GM21367 (cell line): ENCODE data around the gene SCFD2.
"Not testable (repeated sequence)": the region's sequence is repeated elsewhere in the genome, so short reads cannot be mapped to it uniquely, and the experiment has no call there.

Source experiments
- ATAC-seq: cut with Tn5 transposase; IDR thresholded peaks from one replicate; pipeline ENCODE4 v1.9.1; 2021; ENCODE audit not compliant: unreplicated experiment

SCFD2 gene

DNA sequence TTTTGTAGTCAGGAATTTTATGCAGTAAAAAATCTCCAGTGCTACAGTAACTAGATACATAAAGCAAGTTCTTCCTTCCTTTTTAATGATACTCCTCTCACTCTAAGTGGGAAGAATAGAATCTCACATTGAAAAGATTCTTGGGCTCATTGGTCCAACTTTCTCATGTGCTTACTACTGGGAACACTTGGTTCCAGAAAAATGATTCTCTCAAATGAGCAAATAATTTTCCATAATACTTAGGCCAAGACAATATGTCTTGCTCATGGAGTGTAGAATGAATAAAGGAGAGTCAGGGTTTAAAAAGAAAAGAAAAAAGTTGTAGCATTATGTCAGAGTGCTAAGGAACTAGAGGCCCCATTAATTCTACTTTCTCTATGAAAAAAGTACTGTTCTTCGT, 306.0 kb downstream of the SCFD2 start:
- no peak for ATAC-seq

DNA sequence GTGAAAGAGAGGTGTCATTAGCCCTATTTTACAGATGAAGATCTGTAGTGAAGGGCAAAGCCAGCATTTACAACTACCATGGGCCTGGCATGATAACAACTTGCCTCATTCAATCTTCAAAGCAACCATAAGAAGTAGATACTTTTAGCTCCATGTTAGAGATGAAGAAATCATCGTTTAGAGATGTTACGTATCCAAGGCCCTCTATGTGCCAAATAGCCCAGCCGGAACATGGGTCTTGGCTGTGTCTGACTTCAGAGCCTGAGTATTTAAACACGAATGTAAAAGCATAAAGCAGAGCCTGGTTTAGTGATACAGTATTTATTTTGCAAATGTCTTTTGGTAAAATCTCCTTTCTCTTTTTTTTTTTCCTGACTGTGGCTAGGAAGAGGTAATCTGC, 306.6 kb downstream of the SCFD2 start:
- ATAC-seq = no peak

DNA sequence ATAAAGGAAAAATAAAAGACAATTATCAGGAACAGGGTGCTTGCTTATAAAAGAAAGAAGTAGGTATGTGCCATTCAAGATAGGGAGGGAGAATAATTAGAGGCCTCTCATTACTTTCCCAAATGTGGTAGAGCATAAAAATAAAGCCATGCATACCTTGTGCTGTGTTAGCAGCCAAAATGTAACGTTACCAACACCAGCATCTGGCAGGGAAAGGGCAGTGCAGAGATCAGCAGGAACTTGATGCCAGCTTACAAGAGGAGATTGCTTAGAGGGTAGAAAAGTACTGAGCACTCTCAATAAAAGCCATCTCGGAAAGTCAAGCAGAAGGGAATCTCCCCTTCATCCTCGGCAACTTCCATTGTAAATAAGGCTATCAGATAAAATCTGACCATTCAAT, 308.2 kb downstream of the SCFD2 start:
- no peak for ATAC-seq

DNA sequence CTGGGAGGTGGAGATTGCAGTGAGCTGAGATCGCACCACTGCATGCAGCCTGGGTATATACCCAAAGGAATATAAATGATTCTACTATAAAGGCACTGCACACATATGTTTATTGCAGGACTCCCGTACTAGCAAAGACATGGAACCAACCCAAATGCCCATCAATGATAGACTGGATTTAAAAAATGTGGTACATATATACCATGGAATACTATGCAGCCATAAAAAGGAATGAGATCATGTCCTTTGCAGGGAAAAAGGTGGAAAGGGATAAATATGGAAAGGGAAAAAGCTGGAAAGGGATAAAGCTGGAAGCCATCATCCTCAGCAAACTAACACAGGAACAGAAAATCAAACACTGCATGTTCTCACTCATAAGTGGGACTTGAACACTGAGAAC, 308.8 kb downstream of the SCFD2 start:
- not testable (repeated sequence) for ATAC-seq

DNA sequence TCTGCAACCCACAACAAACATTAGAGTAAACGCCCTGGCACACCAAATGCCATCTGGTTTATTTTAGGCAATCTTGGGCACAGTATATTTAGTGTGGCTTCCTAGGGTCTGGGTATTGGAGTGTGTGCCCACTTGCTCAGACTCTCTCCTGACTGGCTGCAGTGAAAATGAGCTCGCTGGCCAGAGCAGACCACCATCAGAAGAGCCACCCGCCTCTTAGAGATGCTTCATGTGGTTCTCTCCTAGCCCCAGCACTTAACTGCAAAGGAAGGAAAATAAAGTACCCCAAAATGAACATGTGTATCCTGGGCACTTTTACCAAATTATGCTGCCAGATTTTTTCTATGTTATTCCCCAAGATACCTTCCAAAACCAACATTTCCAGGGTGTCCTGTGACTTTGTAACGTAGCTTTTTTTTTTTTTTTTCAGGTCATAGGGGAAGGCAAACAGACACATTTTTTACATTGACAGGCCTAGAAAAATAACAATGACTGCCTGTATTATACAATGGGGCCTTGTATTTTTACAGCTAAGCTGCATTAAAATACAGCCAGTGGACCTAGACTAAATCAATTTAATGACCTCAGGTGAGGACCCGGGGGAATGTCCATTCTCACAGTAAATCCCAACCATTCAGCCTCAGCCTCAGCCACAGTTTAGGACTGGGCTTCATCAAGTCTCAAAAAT, 310.0 kb downstream of the SCFD2 start:
- ATAC-seq = no peak

DNA sequence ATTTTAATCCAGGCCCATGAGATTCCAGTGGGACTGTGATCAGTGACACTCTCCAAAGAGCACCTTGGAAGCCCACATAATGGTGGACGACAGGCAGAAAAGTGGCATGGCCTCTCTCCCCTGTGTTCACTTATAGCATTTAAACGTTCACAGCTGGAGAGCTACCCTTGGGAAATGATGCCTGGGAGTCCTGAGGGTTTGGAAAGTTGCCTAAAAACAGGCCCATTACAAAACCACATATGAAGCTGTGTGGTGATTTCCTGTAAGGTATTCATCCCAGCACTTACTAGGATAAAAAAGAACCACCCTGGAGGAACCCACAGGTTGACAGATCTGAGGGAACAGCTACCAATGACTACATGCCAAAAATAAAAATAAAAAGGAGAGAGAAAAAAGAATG, 310.6 kb downstream of the SCFD2 start:
- no peak for ATAC-seq

DNA sequence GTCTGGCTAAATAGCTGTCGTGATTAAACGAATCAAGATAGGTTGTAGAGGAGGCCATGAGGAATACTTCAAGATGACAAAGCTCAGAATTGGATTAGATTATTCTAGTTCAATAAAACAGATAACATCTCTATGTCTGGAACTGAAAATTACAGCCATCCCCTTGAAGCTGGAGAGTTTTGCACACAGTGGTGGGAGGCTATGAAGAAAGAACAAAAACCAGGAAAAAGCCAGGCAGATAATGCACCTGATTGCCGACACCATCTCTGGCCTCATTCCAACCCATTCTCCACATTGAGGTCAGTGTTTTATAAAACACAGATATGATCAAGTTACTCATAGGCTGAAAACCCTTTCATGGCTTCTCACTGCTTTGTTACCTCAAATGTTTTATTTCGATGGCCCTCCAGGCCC, 315.5 kb downstream of the SCFD2 start:
- no peak for ATAC-seq

DNA sequence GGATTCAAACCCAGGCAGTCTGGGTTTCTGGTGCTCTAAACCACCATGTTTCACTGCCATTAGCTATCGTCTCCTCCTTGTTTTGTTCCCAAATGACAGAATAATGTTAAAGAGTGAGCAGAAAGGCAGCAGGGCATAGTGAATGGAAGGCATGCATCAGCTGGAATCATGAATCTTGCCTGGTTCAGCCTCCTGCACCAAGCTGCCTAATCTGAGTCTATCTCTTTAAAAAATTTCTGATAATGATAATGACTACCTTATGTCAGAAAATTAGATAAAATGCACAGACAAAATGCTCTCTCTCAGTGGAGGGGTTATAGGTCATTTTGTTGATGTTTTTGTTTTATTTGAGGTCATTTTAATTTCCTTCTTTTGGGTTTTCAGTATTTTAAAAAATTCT, 316.3 kb downstream of the SCFD2 start:
- ATAC-seq = no peak

DNA sequence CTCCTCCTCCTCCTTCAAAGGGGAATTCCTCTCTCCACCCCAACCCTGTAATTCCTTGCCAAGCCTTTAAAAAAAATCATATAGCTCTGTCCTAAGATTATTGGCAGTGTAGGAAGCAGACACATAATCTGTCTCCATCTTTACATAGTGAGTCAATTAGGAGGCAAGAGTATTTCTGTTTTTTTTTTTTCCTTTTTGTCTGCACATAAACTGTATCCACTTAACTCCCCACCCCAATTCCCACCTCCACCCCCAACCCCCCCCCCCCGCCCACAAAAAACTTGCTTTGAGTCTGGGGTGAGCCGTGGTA, 321.3 kb downstream of the SCFD2 start:
- no peak for ATAC-seq

DNA sequence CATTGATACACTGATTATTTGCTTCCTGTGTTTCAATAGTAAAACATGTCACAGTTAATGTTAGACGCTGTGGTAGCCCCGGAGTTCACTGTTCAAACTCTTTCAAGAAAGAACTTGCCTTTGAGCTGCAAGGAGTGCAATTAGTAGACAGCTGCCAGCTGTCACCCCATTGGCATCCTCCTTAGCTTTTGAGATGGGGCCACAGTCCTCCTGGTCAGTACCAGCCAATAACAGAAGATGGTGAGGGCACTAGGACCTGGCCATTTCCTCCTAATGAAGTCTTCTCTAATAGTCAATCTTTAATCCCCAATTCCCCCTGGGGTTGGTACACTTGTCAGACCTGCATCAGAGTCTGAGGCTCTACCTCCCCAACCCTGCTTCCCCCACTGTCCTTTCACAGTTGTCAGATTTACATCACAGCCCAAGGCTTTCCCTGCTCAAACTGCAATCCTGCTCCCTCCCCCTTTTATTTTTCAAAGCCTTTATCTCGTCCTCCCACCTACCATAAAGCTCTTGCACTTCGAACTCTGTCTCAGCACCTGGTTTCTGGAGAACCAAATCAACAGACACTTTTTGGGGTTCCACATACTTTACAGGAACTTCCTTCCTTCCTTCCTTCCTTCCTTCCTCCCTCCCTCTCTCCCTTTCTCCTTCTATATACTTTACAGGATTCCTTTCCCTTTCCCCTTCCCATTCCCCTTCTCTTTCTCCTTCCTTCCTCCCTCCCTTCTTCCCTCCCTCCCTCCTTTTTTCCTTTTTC, 321.8 kb downstream of the SCFD2 start:
- no peak for ATAC-seq

DNA sequence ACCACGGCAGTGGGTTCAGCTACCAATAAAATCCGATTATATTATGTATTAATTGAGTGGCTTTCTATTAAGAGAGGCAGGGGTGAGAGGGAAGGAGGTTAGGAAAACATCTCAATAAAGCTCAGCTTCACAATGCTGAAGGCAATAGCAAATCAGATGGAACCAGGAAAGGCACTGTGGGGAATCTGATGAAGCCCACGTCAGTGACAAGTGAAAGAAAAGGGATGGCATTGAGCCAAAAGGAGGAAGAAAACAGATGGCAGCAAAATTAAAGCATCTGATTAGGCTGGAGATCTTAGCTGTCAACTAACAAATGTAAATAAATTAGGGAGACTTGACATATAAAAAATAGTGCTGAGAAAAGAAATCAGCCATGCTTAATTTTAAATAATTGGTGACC, 322.8 kb downstream of the SCFD2 start:
- no peak for ATAC-seq

DNA sequence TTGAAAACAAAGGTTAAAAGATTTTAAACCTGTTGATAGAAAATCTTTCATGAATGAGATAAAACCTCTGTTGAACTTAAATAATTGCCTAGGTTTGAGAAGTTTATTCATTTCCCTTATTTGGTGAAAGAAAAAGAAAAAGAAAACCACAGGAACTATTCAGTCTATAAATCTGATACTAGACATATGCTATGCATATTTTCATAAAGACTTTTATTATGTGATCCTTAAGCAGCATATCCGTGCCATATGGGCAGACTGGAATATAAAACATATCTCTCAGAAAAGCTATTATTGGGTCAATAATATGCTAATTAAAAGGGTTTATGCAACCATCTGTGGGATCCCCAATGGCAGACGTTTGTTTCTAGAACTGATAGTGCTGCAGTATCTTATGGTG, 325.0 kb downstream of the SCFD2 start:
- ATAC-seq = no peak

DNA sequence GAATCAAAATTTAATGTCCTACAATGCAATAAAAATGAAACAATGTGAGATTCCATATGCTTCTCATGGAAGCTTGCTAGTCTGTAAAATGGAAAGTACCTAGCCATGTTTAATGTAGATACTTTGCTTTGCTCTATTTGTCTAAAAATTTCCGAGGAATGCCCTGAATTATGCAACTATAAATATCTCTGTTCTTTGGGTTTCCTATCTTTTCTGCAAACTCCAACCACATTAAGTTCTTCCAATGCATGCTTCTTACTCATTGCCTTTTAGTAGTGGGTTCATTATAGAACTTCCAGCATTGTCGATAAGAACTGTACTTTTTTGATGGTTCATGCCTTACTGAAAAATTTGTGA, 325.4 kb downstream of the SCFD2 start:
- no peak for ATAC-seq

DNA sequence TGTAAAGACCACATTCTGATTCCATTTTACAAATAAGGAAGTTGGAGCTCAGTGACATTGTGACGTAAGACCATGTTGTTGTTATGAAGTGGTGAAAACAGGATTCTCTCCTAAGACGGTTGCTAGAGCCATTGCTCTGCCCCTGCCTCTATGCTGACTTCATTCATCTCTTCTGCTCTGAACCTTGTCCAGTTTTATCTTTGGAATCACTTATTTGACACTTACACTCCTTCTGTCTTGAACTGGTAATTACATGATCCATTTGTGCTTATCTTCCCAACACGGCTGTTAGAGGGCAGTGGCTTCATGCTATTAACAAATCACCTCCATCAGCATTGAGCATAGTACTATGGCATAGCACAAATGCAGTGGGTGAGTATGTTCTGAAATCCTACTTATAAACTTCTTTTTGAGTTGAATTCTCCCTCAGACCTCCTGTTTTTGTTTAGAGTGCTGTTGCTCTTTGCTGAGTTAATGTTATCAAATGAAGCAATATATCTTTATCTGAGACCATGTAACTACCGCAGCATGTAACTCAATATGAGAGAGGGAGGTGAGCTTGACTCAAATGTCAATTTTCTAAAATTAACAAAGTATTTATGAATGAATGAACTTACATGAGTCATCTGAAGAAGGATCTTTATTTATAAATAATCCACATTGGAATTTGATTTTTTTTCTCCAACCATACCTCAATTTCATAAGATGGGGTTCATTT, 326.0 kb downstream of the SCFD2 start:
- no peak for ATAC-seq

DNA sequence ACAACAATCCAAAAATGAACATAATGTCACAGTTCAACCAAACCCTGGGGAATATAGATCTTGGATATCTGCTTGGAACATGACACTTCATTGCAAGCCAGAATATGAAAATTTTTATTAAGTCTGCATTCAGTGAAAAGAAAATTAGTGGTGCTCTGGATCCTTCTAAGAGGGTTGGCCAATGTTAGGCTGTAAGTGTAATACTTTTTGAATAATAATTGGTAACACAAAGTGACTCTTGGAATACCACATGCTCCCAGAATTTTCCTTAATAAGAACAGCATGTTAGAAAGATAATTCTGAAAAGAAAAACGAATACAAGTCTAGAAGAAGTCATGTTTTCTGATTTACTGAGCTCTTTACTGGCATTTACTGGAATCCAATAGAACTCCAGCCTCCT, 328.0 kb downstream of the SCFD2 start:
- no peak for ATAC-seq

DNA sequence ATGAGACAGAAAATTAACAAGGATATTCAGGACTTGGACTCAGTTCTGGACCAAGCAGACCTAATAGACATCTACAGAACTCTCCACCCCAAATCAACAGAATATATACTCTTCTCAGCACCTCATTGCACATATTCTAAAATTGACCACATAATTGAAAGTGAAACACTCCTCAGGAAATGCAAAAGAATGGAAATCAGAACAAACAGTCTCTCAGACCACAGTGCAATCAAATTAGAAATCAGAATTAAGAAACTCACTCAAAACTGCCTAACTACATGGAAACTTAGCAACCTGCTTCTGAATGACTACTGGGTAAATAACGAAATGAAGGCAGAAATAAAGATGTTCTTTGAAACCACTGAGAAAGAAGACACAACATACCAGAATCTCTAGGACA, 333.0 kb downstream of the SCFD2 start:
- ATAC-seq = not testable (repeated sequence)

DNA sequence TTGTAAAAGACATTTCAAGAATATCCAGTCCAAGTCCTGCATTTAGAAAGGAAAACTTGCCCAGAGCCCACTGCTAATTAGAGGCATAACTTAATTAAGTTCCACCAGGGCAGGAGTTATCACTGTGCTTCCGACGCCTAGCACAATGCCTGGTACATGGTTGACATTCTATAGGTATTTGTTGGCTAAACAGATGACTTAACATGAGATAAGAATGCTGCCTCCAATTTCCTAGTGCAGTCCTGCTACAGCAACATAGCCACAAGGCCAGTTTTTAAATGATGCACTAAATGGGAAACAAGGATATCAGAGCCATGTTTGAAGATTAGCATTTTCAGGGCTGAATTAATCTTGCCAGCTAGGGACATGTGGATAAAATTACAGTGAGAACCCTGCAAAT, 339.6 kb downstream of the SCFD2 start:
- no peak for ATAC-seq

DNA sequence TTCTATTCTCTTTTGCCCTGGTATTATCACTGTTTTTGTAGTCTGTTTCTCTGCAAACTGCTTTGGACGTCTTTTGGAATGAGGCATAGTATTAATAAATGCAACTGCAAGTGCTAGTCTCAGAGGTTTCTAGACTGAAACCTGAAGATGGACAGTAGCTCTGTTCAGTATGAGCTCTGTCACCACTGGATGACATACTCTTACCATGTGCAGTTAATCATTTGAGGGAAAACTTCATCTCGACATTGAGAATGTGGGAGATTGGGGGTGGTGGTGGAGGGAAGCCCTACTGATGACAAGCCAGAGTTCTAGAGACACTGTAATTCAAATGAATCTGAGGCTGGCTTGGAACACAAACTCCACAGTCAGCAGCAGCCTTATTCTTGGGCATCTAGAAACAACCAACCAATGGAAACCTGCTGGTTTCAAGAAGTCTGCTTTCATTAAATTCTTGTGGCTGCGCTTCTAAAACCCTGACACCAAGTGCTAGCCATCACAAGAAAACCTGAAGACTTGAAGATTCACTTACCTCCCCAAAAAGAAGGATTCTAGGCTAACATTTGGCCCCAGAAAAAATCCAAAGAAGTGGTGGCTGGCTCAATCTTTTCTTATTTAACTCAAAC, 342.1 kb downstream of the SCFD2 start:
- ATAC-seq = no peak

DNA sequence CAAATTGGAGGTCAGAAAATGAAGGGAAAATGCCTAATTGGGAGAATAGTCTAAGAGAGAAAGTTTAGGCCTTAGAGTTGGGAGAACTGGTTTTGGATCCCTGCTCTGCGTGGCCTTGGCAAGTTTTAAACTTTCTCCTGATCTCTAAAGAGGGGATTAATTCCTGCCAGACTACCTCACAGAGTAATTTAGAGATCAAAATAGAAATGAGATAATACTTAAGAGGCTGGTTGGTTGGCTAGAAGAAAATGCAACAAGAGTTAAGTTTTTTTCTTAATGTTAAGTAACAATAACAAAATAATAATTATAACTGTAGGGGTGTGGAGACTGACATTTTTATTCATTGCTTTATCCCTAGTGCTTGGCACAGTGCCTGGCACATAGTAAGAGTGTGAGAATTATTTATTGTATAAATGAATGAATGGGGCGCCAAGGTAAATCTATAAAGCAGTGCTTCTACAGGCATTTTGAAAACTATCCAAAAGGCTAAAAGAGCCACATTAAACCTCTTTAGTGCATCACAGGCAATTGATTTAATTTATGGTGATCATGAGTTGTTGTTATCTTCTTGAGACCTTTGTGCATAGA, 343.3 kb downstream of the SCFD2 start:
- ATAC-seq = no peak

DNA sequence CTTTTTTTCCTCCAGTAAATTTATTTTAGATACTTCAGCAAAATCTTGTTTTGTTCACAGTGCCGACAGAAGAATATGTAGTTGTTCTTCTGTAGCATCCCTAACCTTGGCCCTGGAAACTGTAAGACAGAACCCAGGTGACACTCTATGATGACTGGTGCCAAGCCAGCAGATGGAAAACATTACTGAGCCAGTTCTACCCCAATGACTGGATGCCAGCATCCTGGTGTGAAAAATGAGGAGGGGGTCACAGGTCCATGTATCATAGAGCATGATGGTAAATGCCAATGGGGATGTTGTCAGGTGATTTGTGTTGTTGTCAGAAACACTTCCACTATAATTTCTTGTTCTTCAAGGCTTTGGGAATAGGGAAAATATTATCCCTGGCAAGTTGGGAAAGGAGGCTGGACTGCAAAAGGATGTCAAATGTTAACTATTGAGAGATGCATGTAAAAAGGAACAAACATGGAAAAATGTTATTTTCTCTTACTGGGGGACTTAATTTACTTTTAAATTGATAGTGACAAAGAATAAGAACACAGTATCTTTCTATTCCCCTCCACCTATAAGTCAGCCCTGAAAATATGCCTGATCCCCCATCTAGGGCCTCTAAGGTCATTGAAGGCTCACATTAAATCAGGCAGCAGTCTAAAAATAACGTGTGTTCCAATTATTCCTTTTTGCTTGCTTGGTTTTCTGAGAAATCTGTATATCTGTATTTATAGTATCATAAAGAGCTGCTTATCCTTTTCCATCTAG, 343.9 kb downstream of the SCFD2 start:
- no peak for ATAC-seq
